Neutrophil (primary cell): ENCODE measurements around the gene OR56A3.

Experiments
- H3K27ac ChIP-seq: fragments of 200-600 bp; sonication (generic); 2 replicates; pipeline ENCODE4 v1.5.1; 2016; ENCODE audit warnings: mild to moderate bottlenecking, moderate library complexity
- H3K27me3 ChIP-seq: fragments of 200-600 bp; sonication (generic); 2 replicates; pipeline ENCODE4 v1.6.0; 2016; ENCODE audit warnings: mild to moderate bottlenecking
- H3K36me3 ChIP-seq: fragments of 200-600 bp; sonication (generic); 2 replicates; pipeline ENCODE4 v1.5.1; 2017
- H3K4me1 ChIP-seq, 2 experiments: fragments of 200-600 bp in 1 of 2; sonication (generic) in 1 of 2; 1 replicate in 1 of 2; 2 replicates in 1 of 2; pipeline versions ENCODE4 v1.5.1 to v1.6.1; 2013 to 2016; ENCODE audit warnings: low read depth in 1 of 2, low read length in 1 of 2, mild to moderate bottlenecking in 1 of 2, moderate library complexity in 1 of 2; ENCODE audit not compliant: control insufficient read depth in 1 of 2, insufficient read depth in 1 of 2
- H3K4me3 ChIP-seq, 2 experiments: fragments of 200-600 bp in 1 of 2; sonication (generic) in 1 of 2; 1 replicate in 1 of 2; 2 replicates in 1 of 2; pipeline ENCODE4 v1.5.1; 2013 to 2016; ENCODE audit warnings: low read depth in 1 of 2, low read length in 1 of 2, mild to moderate bottlenecking in 1 of 2, moderate library complexity in 1 of 2
- H3K9me3 ChIP-seq: fragments of 200-600 bp; sonication (generic); 2 replicates; pipeline ENCODE4 v1.5.1; 2016
- TF ChIP-seq, protein P1 (sequence below): fragments of 200-600 bp; sonication (generic); IDR thresholded peaks from 2 replicates; pipeline ENCODE4 v1.5.1; 2016; ENCODE audit warnings: antibody characterized with exemption

The OR56A3 gene, protein sequence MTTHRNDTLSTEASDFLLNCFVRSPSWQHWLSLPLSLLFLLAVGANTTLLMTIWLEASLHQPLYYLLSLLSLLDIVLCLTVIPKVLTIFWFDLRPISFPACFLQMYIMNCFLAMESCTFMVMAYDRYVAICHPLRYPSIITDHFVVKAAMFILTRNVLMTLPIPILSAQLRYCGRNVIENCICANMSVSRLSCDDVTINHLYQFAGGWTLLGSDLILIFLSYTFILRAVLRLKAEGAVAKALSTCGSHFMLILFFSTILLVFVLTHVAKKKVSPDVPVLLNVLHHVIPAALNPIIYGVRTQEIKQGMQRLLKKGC

GRCh38 chr11:5941951-5942350 lies at the start of gene OR56A3:
Gene OR56A3, plus strand, starts transcription at chr11:5942251. Its CDS starts 5,096 bp downstream, at chr11:5947347.
- H3K4me3 ChIP-seq: no peak within 1 kb of the TSS
- H3K36me3 ChIP-seq: no peaks in the 10 kb centered on the region
- H3K27me3 ChIP-seq: peaks cover 28% of the 10 kb centered on the region
- TF ChIP-seq, protein P1, sequence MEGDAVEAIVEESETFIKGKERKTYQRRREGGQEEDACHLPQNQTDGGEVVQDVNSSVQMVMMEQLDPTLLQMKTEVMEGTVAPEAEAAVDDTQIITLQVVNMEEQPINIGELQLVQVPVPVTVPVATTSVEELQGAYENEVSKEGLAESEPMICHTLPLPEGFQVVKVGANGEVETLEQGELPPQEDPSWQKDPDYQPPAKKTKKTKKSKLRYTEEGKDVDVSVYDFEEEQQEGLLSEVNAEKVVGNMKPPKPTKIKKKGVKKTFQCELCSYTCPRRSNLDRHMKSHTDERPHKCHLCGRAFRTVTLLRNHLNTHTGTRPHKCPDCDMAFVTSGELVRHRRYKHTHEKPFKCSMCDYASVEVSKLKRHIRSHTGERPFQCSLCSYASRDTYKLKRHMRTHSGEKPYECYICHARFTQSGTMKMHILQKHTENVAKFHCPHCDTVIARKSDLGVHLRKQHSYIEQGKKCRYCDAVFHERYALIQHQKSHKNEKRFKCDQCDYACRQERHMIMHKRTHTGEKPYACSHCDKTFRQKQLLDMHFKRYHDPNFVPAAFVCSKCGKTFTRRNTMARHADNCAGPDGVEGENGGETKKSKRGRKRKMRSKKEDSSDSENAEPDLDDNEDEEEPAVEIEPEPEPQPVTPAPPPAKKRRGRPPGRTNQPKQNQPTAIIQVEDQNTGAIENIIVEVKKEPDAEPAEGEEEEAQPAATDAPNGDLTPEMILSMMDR: no peak
- no peaks in the 10 kb centered on the region for H3K9me3 ChIP-seq
- H3K27ac ChIP-seq: no peak within 1 kb of the TSS
- no peaks in the 10 kb centered on the region for H3K4me1 ChIP-seq

DNA sequence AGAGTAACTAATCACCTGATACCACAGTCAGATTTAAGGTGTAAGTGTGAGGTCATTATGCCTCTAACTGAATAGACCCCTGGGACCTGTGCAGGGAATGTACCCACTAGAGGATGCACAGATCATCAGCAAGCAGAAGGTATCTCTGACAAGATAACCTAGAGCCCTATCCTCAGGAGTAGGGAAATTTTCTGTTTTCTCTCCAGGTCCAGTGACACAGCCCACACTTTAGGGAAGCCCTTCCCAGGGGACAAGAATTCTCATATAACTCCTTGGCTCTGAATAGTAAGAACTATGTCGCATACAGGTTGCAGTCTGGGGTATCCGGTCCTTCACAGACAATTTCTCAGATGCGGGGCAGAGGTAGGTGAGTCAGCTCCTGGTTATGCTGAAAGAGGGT lies 49.1 kb upstream of the OR56A3 start, which contains the start of gene OR52E5:
TSS of gene OR52E5 (plus strand) at position 301 of the 400 bp plus-strand sequence. CDS start 7,569 bp downstream, outside the sequence.
- Histone ChIP-seq H3K4me3 (no peak within 1 kb of the TSS), H3K36me3 (no peaks in the 10 kb centered on the region), H3K27ac (no peak within 1 kb of the TSS), H3K4me1 (no peaks in the 10 kb centered on the region), H3K9me3 (no peaks in the 10 kb centered on the region), H3K27me3 (no peaks in the 10 kb centered on the region)
- TF ChIP-seq, protein P1: no peak

- H3K27me3 ChIP-seq: no peaks in the 10 kb centered on the region
- H3K36me3 ChIP-seq: no peaks in the 10 kb centered on the region
- H3K27ac ChIP-seq: no peak overlapping the region
- no peaks in the 10 kb centered on the region for H3K9me3 ChIP-seq
- TF ChIP-seq, protein P1: no peak
- H3K4me3 ChIP-seq: no peak overlapping the region
- no peaks in the 10 kb centered on the region for H3K4me1 ChIP-seq
Measured at GRCh38 chr11:5899534-5899933, 42.5 kb upstream of the OR56A3 start.

- TF ChIP-seq, protein P1: no peak
- no peaks in the 10 kb centered on the region for H3K9me3 ChIP-seq
- H3K27me3 ChIP-seq: no peaks in the 10 kb centered on the region
- H3K4me1 ChIP-seq: no peaks in the 10 kb centered on the region
- H3K4me3 ChIP-seq: no peak overlapping the region
- no peak overlapping the region for H3K27ac ChIP-seq
- H3K36me3 ChIP-seq: no peaks in the 10 kb centered on the region
Measured at GRCh38 chr11:5910540-5910939, 31.5 kb upstream of the OR56A3 start.

DNA sequence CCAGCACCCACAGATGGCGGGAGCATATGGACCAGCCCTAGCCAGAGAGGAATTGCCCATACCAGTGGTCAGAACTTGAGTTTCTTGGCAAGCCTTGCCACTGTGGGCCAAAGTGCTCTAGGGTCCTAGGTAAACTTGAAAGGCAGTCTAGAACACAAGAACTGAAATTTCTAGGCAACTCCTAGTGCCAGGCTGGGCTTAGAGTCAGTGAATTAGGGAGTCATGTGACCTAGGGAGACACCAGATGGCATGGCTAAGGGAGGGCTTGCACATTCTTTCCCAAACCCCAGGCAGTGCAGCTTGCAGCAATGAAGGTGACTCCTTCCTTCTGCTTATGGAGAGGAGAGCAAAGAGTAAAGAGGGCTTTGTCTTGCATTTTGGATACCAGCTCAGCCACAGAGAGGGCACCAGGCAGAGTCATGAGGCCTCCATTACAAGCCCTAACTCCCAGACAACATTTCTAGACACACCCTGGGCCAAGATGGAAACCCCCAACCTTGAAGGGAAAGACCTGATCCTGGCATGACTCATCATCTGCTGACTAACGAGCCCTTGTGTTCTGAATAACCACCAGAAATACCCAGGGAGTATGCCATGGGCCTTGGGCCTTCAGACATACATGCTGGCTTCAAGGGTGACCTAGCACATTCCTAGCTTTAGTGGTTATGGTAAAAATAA lies 19.2 kb upstream of the OR56A3 start:
- TF ChIP-seq, protein P1: no peak
- Histone ChIP-seq H3K4me3 (no peak overlapping the region), H3K27me3 (no peaks in the 10 kb centered on the region), H3K27ac (no peak overlapping the region), H3K36me3 (no peaks in the 10 kb centered on the region), H3K4me1 (no peaks in the 10 kb centered on the region), H3K9me3 (no peaks in the 10 kb centered on the region)
